Activated naive CD8-positive, alpha-beta T cell treated with anti-CD3 and anti-CD28 coated beads, Interleukin-2, amount 50 U/mL, for 24 hours (primary cell): ENCODE measurements around the gene PIK3CD.
"Not testable (repeated sequence)": the region's sequence is repeated elsewhere in the genome, so short reads cannot be mapped to it uniquely, and the experiment has no call there.

ENCODE experiments used
- ATAC-seq: fragments of 150-1000 bp; cut with Tn5 transposase; one replicate; pipeline ENCODE4 v1.10.0; 2021
- DNase-seq: peaks from one replicate; pipeline ENCODE4 v3.0.0; 2021
- H3K27ac Mint-ChIP-seq: one replicate; pipeline ENCODE4 v1.8.0; 2021; ENCODE audit warnings: mild to moderate bottlenecking, mixed read lengths
- H3K27me3 Mint-ChIP-seq: one replicate; pipeline ENCODE4 v1.8.0; 2021; ENCODE audit warnings: mixed read lengths
- H3K36me3 Mint-ChIP-seq: one replicate; pipeline ENCODE4 v1.8.0; 2021; ENCODE audit warnings: low read depth, mixed read lengths
- H3K4me1 Mint-ChIP-seq: one replicate; pipeline ENCODE4 v1.8.0; 2021; ENCODE audit warnings: mixed read lengths
- H3K4me3 Mint-ChIP-seq: one replicate; pipeline ENCODE4 v1.8.0; 2021; ENCODE audit warnings: mild to moderate bottlenecking, moderate library complexity, mixed read lengths
- H3K9me3 Mint-ChIP-seq: one replicate; pipeline ENCODE4 v1.8.0; 2021; ENCODE audit warnings: mixed read lengths

The PIK3CD gene

DNA sequence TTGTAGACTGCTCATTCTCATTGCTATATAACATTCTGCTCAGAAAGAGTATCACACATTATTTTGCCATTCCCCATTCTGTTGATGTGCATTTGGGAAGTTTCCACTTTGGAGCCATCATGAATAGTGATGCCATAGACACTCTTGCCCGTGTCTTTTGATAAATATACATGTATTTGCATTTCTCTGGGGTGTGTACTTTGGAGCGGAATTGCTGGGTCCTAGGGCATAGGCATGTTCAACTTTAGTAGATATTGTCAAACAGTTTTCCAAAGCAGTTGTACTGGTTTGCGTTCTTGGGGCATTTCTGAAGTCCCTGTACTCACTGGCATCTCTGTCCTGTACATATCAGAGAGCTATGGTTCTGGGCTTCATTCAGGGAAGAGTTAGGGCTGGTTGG, 52.1 kb downstream of the PIK3CD start:
- Mint-ChIP-seq H3K27ac (peak overlapping the region; percentile 75), H3K9me3 (peaks cover 3% of the 10 kb centered on the region), H3K4me1 (peaks cover 59% of the 10 kb centered on the region), H3K27me3 (no peaks in the 10 kb centered on the region), H3K4me3 (peak overlapping the region; percentile 6), H3K36me3 (peaks cover 49% of the 10 kb centered on the region)
- ATAC-seq (no peak), DNase-seq (no peak)

DNA sequence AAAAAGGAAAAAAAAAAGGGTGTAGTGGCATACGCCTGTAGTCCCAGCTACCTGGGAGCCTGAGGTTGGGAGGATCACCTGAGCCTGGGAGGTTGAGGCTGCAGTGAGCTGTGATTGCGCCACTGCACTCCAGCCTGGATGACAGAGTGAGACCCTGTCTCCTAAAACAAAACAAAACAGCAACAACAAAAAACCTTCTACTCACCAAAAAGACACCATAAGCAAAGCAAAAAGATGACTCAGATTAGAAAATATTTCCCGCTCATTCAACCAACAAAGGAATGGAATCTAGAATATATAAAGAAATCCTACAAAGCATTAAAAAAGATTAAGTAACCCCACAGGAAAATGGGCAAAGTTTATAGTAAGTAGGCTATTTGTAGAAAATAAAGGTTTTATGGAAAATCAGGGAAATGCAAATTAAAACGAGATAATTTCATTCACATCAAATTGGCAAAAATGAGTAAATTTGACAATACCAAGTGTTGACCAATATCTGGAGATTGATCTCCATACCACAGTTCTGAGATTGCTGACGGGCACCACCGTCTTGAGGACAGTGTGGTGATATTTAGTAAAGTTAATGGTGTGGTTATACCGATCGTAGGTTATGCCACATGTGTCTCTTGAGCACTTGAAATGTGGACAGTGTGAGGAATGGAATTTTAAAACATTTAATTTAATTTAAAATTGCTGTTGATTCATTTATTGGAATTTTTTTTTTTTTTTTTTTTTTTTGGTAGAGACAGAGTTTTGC, 54.0 kb downstream of the PIK3CD start:
- Mint-ChIP-seq H3K27ac (peak overlapping the region; percentile 75), H3K9me3 (peaks cover 3% of the 10 kb centered on the region), H3K27me3 (no peaks in the 10 kb centered on the region), H3K36me3 (peaks cover 53% of the 10 kb centered on the region), H3K4me1 (peaks cover 58% of the 10 kb centered on the region), H3K4me3 (peak overlapping the region; percentile 3)
- ATAC-seq (peak; percentile 65), DNase-seq (no peak)

- no peak overlapping the region for H3K4me3 Mint-ChIP-seq
- peak overlapping the region; percentile 75 for H3K27ac Mint-ChIP-seq
- H3K9me3 Mint-ChIP-seq, result peaks cover 3% of the 10 kb centered on the region
- H3K27me3 Mint-ChIP-seq, result no peaks in the 10 kb centered on the region
- peaks cover 52% of the 10 kb centered on the region for H3K36me3 Mint-ChIP-seq
- no peak for ATAC-seq
- peaks cover 57% of the 10 kb centered on the region for H3K4me1 Mint-ChIP-seq
- no peak for DNase-seq
Observed at GRCh38 chr1:9706178-9706577, 54.6 kb downstream of the PIK3CD start.

GRCh38 chr1:9710037-9710436, 58.5 kb downstream of the PIK3CD start:
- no peaks in the 10 kb centered on the region for H3K27me3 Mint-ChIP-seq
- peaks cover 43% of the 10 kb centered on the region for H3K36me3 Mint-ChIP-seq
- no peak overlapping the region for H3K4me3 Mint-ChIP-seq

GRCh38 chr1:9711466-9712020, 60.0 kb downstream of the PIK3CD start:
- Mint-ChIP-seq H3K4me1 (peaks cover 56% of the 10 kb centered on the region), H3K4me3 (no peak overlapping the region), H3K9me3 (no peaks in the 10 kb centered on the region), H3K27me3 (no peaks in the 10 kb centered on the region), H3K27ac (peak overlapping the region; percentile 33), H3K36me3 (peaks cover 44% of the 10 kb centered on the region)
- ATAC-seq, result no peak
- DNase-seq, result no peak

More at GRCh38 chr1:9710037-9710436, 58.5 kb downstream of the PIK3CD start:
- peak overlapping the region; percentile 46 for H3K27ac Mint-ChIP-seq
- H3K9me3 Mint-ChIP-seq, result no peaks in the 10 kb centered on the region
- DNase-seq, result no peak
- H3K4me1 Mint-ChIP-seq, result peaks cover 58% of the 10 kb centered on the region
- ATAC-seq, result no peak

DNA sequence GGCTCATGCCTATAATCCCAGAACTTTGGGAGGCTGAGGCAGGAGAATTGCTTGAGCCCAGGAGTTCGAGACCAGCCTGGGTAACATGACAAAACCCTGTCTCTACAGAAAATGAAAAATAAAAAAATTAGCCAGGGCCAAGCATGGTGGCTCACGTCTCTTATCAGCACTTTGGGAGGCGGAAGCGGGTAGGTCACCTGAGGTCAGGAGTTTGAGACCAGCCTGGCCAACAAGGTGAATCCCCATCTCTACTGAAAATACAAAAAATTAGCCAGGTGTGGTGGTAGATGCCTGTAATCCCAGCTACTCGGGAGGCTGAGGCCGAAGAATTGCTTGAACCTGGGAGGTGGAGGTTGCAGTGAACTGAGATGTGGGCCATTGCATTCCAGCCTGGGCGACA, 61.2 kb downstream of the PIK3CD start:
- H3K27me3 Mint-ChIP-seq, H3K9me3 Mint-ChIP-seq, ATAC-seq, DNase-seq, H3K4me3 Mint-ChIP-seq, H3K27ac Mint-ChIP-seq: not testable (repeated sequence)
- H3K36me3 Mint-ChIP-seq, result peaks cover 45% of the 10 kb centered on the region
- peaks cover 59% of the 10 kb centered on the region for H3K4me1 Mint-ChIP-seq

DNA sequence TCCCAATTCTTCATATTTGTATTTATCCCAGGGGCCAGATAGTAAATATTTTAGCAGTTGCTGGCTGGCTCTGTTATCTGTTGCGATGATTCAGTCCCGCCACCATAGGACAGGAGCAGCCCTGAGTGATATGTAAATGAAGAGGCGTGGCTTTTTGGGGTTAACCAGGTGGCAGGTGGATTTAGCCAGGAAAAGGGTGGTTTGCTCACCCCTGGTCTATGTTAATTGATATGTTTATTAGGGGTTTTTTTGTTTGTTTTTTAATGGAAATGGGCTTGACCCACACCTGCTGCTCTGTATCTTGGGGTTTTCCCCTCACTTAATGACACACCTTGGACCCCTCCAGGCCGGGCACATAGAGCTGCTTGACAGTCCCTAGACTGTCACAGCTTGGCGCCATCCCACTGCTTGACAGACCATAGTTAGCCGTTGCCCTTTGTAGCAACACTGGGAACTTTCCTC, 62.8 kb downstream of the PIK3CD start:
- Mint-ChIP-seq H3K36me3 (peaks cover 49% of the 10 kb centered on the region), H3K27ac (peak overlapping the region; percentile 63), H3K27me3 (no peaks in the 10 kb centered on the region), H3K4me1 (peaks cover 70% of the 10 kb centered on the region), H3K4me3 (peak overlapping the region; percentile 25), H3K9me3 (no peaks in the 10 kb centered on the region)
- DNase-seq (peak; percentile 52), ATAC-seq (peak; percentile 55)

- Mint-ChIP-seq H3K9me3 (no peaks in the 10 kb centered on the region), H3K4me1 (peaks cover 80% of the 10 kb centered on the region), H3K27me3 (no peaks in the 10 kb centered on the region), H3K4me3 (peak overlapping the region; percentile 83), H3K36me3 (peaks cover 48% of the 10 kb centered on the region), H3K27ac (peak overlapping the region; percentile 95)
- DNase-seq (peak; percentile 59), ATAC-seq (peak; percentile 7)
Observed at GRCh38 chr1:9715536-9716226, 64.2 kb downstream of the PIK3CD start.

- Mint-ChIP-seq H3K27me3 (no peaks in the 10 kb centered on the region), H3K27ac (peak overlapping the region; percentile 95), H3K4me3 (peak overlapping the region; percentile 83), H3K9me3 (no peaks in the 10 kb centered on the region), H3K36me3 (peaks cover 43% of the 10 kb centered on the region), H3K4me1 (peaks cover 81% of the 10 kb centered on the region)
- ATAC-seq (no peak), DNase-seq (peak; percentile 41)
Observed at GRCh38 chr1:9716404-9717192, 65.1 kb downstream of the PIK3CD start.

DNA sequence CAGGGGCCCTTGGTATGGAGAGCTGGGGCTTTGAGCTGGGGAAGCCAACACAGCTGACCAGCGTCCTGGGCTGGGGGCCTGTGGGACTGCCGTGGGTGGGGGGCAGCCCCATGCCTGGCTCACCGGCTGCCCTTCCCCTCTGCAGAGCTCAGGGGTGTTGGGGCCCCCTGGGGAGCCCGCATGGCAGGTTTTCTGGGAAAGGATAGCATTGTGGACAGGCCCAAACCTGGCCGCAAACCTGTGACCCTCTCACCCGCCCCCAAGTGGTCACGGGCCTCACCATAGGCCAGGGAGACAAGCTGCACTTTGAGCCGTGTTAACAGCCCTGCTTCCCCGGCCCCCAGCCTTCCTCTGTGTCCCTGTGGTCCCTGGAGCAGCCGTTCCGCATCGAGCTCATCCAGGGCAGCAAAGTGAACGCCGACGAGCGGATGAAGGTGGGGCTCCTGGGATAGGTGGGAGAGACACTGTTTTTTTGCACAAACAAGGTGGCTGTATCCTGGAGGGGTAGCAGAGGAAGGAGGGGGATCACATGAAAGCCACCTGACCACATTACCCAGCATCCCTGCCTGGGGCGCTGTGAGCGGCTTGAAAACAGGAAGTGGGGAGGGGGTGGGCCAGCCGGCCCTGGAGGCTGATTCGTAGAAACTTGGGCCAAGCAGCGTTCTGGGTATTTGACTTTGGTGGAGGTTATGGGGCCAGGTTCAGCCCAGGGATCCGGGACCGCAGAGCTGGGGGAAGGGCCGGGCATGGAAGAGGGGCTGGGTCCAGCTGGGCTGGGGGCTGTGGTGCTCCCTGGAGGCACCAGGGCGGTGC, 65.9 kb downstream of the PIK3CD start:
- Mint-ChIP-seq H3K4me1 (peaks cover 78% of the 10 kb centered on the region), H3K9me3 (no peaks in the 10 kb centered on the region), H3K27me3 (no peaks in the 10 kb centered on the region), H3K27ac (peak overlapping the region; percentile 95), H3K4me3 (peak overlapping the region; percentile 83), H3K36me3 (peaks cover 43% of the 10 kb centered on the region)
- peak; percentile 83 for DNase-seq
- peak; percentile 65 for ATAC-seq

DNA sequence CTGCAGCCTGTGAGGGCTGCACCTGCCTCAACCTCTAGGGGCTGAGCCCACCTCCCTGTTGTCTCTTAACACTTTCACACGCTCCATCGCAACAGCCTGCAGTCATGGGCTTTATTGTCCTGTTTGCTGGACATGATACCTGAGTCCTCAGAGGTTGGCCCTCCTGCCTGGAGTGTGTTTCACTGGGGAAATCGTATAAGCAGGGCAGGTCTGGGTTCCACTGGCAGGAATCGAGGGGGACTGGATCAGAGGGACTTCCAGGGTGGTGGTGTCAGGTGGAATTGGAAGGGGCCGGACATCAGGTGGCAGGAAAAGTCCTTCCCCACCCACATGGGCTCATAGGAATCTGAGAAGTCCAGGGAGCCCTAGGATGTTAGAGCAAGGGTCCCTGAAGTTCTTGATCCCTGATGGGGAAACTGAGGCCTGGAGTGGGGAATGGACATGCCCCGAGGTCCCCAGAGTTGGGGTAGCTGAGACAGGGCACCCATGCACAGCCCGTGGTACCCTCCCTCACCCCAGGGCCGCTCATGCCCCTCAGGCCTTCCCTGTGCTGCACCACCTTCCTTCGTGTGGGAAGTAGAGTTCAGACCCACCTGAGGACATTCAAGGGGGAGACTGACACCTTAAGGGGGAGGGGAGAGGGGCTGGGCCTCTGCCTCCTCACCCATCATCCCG, 66.6 kb downstream of the PIK3CD start:
- DNase-seq, result no peak
- H3K4me1 Mint-ChIP-seq, result peaks cover 71% of the 10 kb centered on the region

DNA sequence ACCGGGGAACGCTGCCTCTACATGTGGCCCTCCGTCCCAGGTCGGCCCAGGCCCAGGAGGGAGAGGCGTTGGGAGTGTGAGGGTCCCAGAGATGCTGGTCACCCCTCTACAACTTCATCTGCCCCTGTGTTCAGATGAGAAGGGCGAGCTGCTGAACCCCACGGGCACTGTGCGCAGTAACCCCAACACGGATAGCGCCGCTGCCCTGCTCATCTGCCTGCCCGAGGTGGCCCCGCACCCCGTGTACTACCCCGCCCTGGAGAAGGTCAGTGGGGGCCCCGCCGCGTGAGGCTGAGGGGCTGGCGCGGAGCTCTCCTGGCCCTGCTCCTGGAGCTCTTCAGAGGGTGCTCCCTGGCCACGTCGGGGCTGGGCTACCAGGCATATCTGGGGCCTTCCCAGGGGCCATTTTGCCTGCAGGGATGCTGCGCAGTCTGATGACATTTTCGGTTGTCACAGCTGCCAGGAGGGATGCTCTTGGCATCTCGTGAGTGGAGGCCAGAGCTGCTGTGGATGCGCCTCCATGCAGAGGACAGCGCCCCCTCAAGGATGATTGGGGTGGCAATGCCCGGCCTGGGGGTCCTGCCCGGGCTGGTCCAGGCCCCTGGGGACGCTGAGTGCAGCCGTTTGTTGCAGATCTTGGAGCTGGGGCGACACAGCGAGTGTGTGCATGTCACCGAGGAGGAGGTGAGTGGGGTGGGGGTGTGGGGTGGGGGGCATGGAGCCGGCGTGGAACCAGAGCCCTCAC, 68.6 kb downstream of the PIK3CD start:
- Mint-ChIP-seq H3K36me3 (peaks cover 60% of the 10 kb centered on the region), H3K27ac (peak overlapping the region; percentile 52), H3K9me3 (no peaks in the 10 kb centered on the region), H3K4me1 (peaks cover 64% of the 10 kb centered on the region), H3K27me3 (no peaks in the 10 kb centered on the region), H3K4me3 (no peak overlapping the region)
- ATAC-seq (no peak), DNase-seq (no peak)

More for the DNA sequence above, 66.6 kb downstream of the PIK3CD start:
- peak overlapping the region; percentile 95 for H3K27ac Mint-ChIP-seq
- no peaks in the 10 kb centered on the region for H3K9me3 Mint-ChIP-seq
- H3K36me3 Mint-ChIP-seq, result peaks cover 47% of the 10 kb centered on the region
- no peaks in the 10 kb centered on the region for H3K27me3 Mint-ChIP-seq
- H3K4me3 Mint-ChIP-seq, result peak overlapping the region; percentile 83
- no peak for ATAC-seq
